Measurements from ENCODE around the gene APOBEC4. TPM values are rescaled to one million over a fixed set of nuclear protein-coding genes. Genes with fewer than 3 reads are reported as not detected.

Gene APOBEC4, protein sequence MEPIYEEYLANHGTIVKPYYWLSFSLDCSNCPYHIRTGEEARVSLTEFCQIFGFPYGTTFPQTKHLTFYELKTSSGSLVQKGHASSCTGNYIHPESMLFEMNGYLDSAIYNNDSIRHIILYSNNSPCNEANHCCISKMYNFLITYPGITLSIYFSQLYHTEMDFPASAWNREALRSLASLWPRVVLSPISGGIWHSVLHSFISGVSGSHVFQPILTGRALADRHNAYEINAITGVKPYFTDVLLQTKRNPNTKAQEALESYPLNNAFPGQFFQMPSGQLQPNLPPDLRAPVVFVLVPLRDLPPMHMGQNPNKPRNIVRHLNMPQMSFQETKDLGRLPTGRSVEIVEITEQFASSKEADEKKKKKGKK
- total RNA-seq (not detected), polyA plus RNA-seq (under 1 TPM in 1 of 2 donors, not detected in 1; 0.19 TPM), total RNA-seq (not detected)

DNA sequence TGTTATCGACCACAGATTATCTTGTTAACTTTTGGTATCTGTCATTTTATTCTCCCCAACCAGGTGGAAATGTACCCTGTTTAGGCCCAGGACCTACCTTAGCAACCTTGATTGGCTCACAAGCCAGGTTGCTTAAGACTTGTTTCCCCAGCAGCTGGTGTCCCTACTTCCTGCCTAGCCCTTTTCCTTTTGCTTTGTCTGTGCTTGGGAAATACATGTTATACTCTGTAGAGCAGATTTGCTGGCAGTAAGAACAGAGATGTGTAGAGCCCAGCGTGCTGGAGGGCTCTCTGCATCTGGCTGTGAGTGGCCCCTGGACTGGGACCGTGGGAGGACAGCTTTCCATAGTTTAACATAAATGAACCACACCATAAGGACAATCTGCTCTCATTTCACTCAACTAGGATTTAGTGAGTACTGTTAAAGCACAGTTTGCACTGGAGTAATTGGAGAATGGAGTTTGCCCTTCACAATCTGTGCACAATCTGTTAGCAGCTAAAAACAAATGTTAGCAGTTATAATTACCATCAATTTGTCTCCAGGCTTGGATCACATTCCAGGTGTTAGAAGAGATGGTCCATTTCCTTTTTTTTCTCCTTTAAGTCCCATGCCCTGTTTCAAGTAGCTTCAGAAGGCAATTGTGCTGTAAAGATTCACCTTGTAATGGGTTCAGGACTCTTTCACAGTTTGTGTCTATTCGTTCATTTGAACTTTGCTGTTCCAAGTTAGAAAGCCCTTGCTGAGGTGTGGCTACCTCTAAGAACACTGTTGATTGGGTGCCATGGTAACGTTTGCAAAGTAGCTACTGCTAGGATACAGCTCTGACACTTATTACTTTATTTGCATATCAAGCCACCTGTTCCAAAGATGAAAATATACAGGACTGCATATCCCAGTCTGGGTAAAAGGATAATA is at the start of gene APOBEC4:
APOBEC4 (minus strand) TSS at position 770 of the 915 bp plus-strand sequence. CDS start 4,535 bp downstream, outside the sequence.
- intact Hi-C loops (cut with micrococcal nuclease): loop anchor here (1.0 to 10.0 kb wide), 4 partner anchors 17 to 1042 kb away; partner anchors contain the start of genes COLGALT2 (in 1 of the 2) and TSEN15 (in 1 of the 2)
- Mint-ChIP-seq H3K27ac (peak within 1 kb of the TSS; percentile 87 to 93 (median 90)), H3K4me1 (peaks cover 22 to 48% (median 36%) of the 10 kb centered on the region in 7 donors), H3K36me3 (no peaks in the 10 kb centered on the region), H3K27me3 (no peaks in the 10 kb centered on the region), H3K9me3 (no peaks in the 10 kb centered on the region), H3K4me3 (peak within 1 kb of the TSS; percentile 17 to 75 (median 53))
- Histone ChIP-seq H3K27me3 (ENCODE audit: control insufficient read depth in 2 of 2, insufficient read depth in 2 of 2, low read length in 2 of 2) (no peaks in the 10 kb centered on the region), H3K4me3 (ENCODE audit: low read length) (no peak within 1 kb of the TSS), H3K36me3 (ENCODE audit: control insufficient read depth in 2 of 3, insufficient read depth in 3 of 3, low read length in 3 of 3) (no peaks in the 10 kb centered on the region), H3K4me1 (ENCODE audit: control insufficient read depth in 2 of 2, insufficient read depth in 2 of 2, low read length in 2 of 2) (peaks cover 18 to 34% of the 10 kb centered on the region in 2 donors), H3K9me3 (ENCODE audit: control insufficient read depth in 2 of 3, low read length in 3 of 3) (no peaks in the 10 kb centered on the region), H3K27ac (ENCODE audit: low read depth, low read length) (peak within 1 kb of the TSS; percentile 58)
- CTCF ChIA-PET: interaction anchor here (0.8 to 6.1 kb wide), 4 partner anchors 11 to 263 kb away, joined by 3 to 130 read pairs (median 4); no protein-coding TSS in a partner anchor
- ATAC-seq (peak; percentile 43), DNase-seq (peak in 6 of 9 donors; percentile 10 to 44 (median 29))
- POLR2A ChIA-PET: interaction anchor here (0.5 to 0.6 kb wide), 3 partner anchors 16 to 1495 kb away, joined by 3 to 4 read pairs (median 3); no protein-coding TSS in a partner anchor

GRCh38 chr1:183702813-183703198 is 49.7 kb upstream of the APOBEC4 start:
- POLR2A ChIA-PET: no interaction called here
- CTCF ChIA-PET: no interaction called here

DNA sequence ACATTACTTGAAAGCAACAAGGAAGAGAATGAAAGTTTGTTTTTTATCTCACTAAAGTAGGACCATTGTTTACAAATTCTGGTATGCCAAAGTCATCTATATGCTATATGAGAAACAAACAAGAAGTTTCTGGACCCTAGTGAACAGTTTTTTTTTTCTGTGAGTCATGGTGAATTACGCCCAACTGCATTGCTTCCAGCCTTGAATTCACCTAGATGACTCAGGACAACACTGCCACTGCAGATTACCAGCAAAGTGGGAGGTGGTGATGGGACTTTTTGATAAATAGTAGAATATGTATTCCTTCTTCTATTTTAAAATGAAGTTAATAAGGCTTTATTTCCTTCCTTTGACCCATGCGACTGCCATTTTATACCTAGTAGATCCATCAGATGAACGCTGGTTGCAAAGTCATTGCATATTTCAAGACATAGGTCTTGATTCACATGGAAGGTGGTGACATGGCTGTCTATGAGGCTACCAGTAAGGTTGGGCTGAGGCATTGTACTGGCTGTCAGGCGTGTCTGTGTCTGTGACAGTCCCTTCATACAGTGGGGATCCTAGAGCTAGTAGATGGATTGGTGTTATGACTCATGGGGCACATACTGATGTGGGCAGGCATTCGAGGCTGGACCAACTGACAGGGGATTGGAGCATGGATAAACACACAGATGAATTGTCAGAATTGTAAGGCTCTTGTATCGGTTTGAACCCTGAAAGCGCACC is 49.1 kb upstream of the APOBEC4 start:
- ChIA-PET POLR2A (no interaction called here), CTCF (no interaction called here)
- Mint-ChIP-seq H3K27ac (no peak overlapping the region), H3K36me3 (peaks cover 9 to 15% (median 11%) of the 10 kb centered on the region in 5 donors), H3K4me3 (no peak overlapping the region), H3K9me3 (peaks cover 0 to 3% (median 0%) of the 10 kb centered on the region in 11 donors), H3K27me3 (no peaks in the 10 kb centered on the region), H3K4me1 (peaks cover 6 to 15% (median 13%) of the 10 kb centered on the region in 7 donors)
- intact Hi-C loops (cut with micrococcal nuclease): no loop called here
- Histone ChIP-seq H3K36me3 (ENCODE audit: control insufficient read depth in 2 of 3, insufficient read depth in 3 of 3, low read length in 3 of 3) (no peaks in the 10 kb centered on the region), H3K9me3 (ENCODE audit: control insufficient read depth in 2 of 3, low read length in 3 of 3) (no peaks in the 10 kb centered on the region), H3K4me1 (ENCODE audit: control insufficient read depth in 2 of 2, insufficient read depth in 2 of 2, low read length in 2 of 2) (peaks cover 0 to 8% of the 10 kb centered on the region in 2 donors), H3K27ac (ENCODE audit: low read depth, low read length) (no peak overlapping the region), H3K27me3 (ENCODE audit: control insufficient read depth in 2 of 2, insufficient read depth in 2 of 2, low read length in 2 of 2) (no peaks in the 10 kb centered on the region), H3K4me3 (ENCODE audit: low read length) (no peak overlapping the region)
- ATAC-seq (no peak), DNase-seq (no peak)

More at GRCh38 chr1:183702813-183703198, 49.7 kb upstream of the APOBEC4 start:
- Mint-ChIP-seq H3K4me3 (no peak overlapping the region), H3K9me3 (peaks cover 0 to 3% (median 0%) of the 10 kb centered on the region in 11 donors), H3K27ac (no peak overlapping the region), H3K36me3 (peaks cover 9 to 15% (median 11%) of the 10 kb centered on the region in 5 donors), H3K27me3 (no peaks in the 10 kb centered on the region), H3K4me1 (peaks cover 6 to 13% (median 12%) of the 10 kb centered on the region in 7 donors)
- Histone ChIP-seq H3K4me3 (ENCODE audit: low read length) (no peak overlapping the region), H3K4me1 (ENCODE audit: control insufficient read depth in 2 of 2, insufficient read depth in 2 of 2, low read length in 2 of 2) (peaks cover 0 to 8% of the 10 kb centered on the region in 2 donors), H3K27ac (ENCODE audit: low read depth, low read length) (no peak overlapping the region), H3K36me3 (ENCODE audit: control insufficient read depth in 2 of 3, insufficient read depth in 3 of 3, low read length in 3 of 3) (no peaks in the 10 kb centered on the region), H3K9me3 (ENCODE audit: control insufficient read depth in 2 of 3, low read length in 3 of 3) (no peaks in the 10 kb centered on the region), H3K27me3 (ENCODE audit: control insufficient read depth in 2 of 2, insufficient read depth in 2 of 2, low read length in 2 of 2) (no peaks in the 10 kb centered on the region)
- intact Hi-C loops (cut with micrococcal nuclease): no loop called here
- ATAC-seq: no peak
- no peak for DNase-seq

DNA sequence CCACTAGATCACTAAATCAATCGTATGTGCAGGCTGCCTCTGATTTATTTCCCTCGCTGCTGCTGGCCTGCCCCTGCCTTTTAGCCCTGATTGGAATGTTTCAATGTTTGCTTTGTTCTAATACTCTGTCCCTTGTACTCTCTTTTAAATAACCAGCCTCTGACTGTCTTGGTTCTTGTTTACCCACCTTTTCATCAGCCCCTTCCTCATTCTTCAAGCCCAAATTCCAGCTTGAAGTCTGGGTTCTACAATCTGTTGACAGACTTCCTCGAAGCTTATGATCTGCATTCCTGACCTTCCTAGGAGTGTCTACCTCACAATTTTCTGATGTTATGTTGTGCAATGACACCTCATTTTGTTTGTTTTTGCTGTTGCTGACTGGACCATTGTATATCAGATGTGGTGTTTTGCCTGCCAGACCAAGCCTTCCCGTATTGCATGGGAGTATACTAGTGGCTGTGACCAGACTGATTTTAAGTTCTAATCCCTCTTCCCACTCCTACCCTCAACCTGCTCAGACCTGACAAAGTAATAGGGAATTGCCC is 46.6 kb upstream of the APOBEC4 start:
- Histone ChIP-seq H3K27me3 (ENCODE audit: control insufficient read depth in 2 of 2, insufficient read depth in 2 of 2, low read length in 2 of 2) (no peaks in the 10 kb centered on the region), H3K4me1 (ENCODE audit: control insufficient read depth in 2 of 2, insufficient read depth in 2 of 2, low read length in 2 of 2) (peaks cover 0 to 8% of the 10 kb centered on the region in 2 donors), H3K4me3 (ENCODE audit: low read length) (no peak overlapping the region), H3K27ac (ENCODE audit: low read depth, low read length) (no peak overlapping the region), H3K36me3 (ENCODE audit: control insufficient read depth in 2 of 3, insufficient read depth in 3 of 3, low read length in 3 of 3) (no peaks in the 10 kb centered on the region), H3K9me3 (ENCODE audit: control insufficient read depth in 2 of 3, low read length in 3 of 3) (no peaks in the 10 kb centered on the region)
- POLR2A ChIA-PET: no interaction called here
- DNase-seq (no peak), ATAC-seq (no peak)
- intact Hi-C loops (cut with micrococcal nuclease): no loop called here
- H3K27ac Mint-ChIP-seq: peak overlapping the region in 1 of 9 donors; percentile 7
- CTCF ChIA-PET: no interaction called here
- no peaks in the 10 kb centered on the region for H3K27me3 Mint-ChIP-seq
- H3K36me3 Mint-ChIP-seq: peaks cover 9 to 17% (median 11%) of the 10 kb centered on the region in 5 donors
- peaks cover 0 to 3% (median 0%) of the 10 kb centered on the region in 11 donors for H3K9me3 Mint-ChIP-seq
- H3K4me1 Mint-ChIP-seq: peaks cover 7 to 15% (median 13%) of the 10 kb centered on the region in 7 donors
- no peak overlapping the region for H3K4me3 Mint-ChIP-seq

DNA sequence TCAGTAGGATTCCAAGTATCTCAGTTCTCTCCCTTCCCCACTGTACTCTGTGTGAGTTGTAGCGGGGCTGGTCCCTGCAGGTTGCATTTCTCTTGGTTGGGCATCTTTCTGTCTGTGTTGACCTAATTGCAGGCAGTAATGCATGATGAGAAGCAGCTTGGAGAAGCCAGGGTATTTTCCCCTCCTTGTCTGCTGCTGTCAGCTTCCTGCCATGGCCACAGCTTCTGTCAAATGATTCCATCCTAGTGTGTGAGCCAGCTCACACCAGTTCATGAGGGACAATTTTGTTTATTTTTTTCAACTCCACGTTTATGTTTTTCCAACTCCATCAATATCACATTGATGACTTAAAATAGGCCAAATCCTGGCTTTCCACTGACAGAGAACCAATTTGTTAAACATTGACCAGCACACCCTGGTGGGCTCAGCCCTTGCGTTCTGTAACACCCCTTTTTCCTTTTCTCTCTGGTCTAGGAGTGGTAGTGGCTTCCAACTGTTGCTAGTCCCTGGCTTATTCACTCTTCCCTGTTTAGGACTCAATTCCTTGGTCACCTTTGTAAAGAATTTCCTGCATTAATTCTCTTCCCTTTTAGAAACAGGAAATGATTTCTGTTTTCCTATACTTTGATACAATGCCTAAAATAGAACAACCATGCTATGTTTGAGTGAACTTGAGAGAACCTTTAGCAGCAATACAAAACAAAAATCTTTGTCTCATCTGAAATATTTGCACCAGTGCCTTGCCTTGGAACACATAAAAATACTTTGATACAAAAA is 44.9 kb upstream of the APOBEC4 start:
- intact Hi-C loops (cut with micrococcal nuclease): no loop called here
- H3K4me3 ChIP-seq (ENCODE audit: low read length): no peak overlapping the region
- POLR2A ChIA-PET: no interaction called here
- Mint-ChIP-seq H3K4me1 (peaks cover 7 to 16% (median 14%) of the 10 kb centered on the region in 7 donors), H3K36me3 (peaks cover 9 to 17% (median 11%) of the 10 kb centered on the region in 5 donors), H3K27me3 (no peaks in the 10 kb centered on the region), H3K27ac (no peak overlapping the region), H3K4me3 (peak overlapping the region in 2 of 10 donors; percentile 4 to 11), H3K9me3 (peaks cover 0 to 3% (median 0%) of the 10 kb centered on the region in 11 donors)
- ATAC-seq (no peak), DNase-seq (no peak)
- CTCF ChIA-PET: no interaction called here
- no peak overlapping the region for H3K27ac ChIP-seq (ENCODE audit: low read depth, low read length)
- no peaks in the 10 kb centered on the region for H3K9me3 ChIP-seq (ENCODE audit: control insufficient read depth in 2 of 3, low read length in 3 of 3)
- no peaks in the 10 kb centered on the region for H3K27me3 ChIP-seq (ENCODE audit: control insufficient read depth in 2 of 2, insufficient read depth in 2 of 2, low read length in 2 of 2)
- H3K4me1 ChIP-seq (ENCODE audit: control insufficient read depth in 2 of 2, insufficient read depth in 2 of 2, low read length in 2 of 2): peaks cover 0 to 8% of the 10 kb centered on the region in 2 donors
- H3K36me3 ChIP-seq (ENCODE audit: control insufficient read depth in 2 of 3, insufficient read depth in 3 of 3, low read length in 3 of 3): no peaks in the 10 kb centered on the region

All from naive thymus-derived CD4-positive, alpha-beta T cell (primary cell).